ENCODE results near the gene COG1.
A peak's percentile ranks its signal among the peaks of the same experiment; 100 is the strongest.

COG1 gene

GRCh38 chr17:73251871-73252270 is 59.0 kb downstream of the COG1 start:
- Histone ChIP-seq H3K9me3 (replicated peaks; ENCODE audit: insufficient read depth, low read length) (no peaks in the 10 kb centered on the region), H3K27ac (ENCODE audit: low read length) (no peak overlapping the region), H3K9ac (ENCODE audit: low read length) (no peak overlapping the region), H3K9me2 (replicated peaks; ENCODE audit: insufficient read depth, low read length) (no peaks in the 10 kb centered on the region), H3K79me2 (ENCODE audit: low read length) (no peaks in the 10 kb centered on the region), H3K4me2 (ENCODE audit: low read depth, low read length) (no peak overlapping the region), H4K20me1 (ENCODE audit: insufficient read depth, low read length) (no peaks in the 10 kb centered on the region), H3K36me3 (replicated peaks; ENCODE audit: insufficient read depth, low read length) (no peaks in the 10 kb centered on the region), H3F3A (ENCODE audit: insufficient read depth, low read length) (no peaks in the 10 kb centered on the region), H3K4me1 (ENCODE audit: low read length) (no peaks in the 10 kb centered on the region), H3K4me3 (ENCODE audit: low read length) (no peak overlapping the region), H2AFZ (ENCODE audit: low read length) (no peak overlapping the region), H3K27me3 (replicated peaks; ENCODE audit: insufficient read depth, low read length) (no peaks in the 10 kb centered on the region)
- TF ChIP-seq EZH2phosphoT487 (IDR thresholded peaks at IDR 0.05; ENCODE audit: low read length) (no peak), EZH2 (optimal IDR thresholded peaks at IDR 0.05; ENCODE audit: low read depth, low read length) (no peak)
- TF ChIP-seq, protein P1, sequence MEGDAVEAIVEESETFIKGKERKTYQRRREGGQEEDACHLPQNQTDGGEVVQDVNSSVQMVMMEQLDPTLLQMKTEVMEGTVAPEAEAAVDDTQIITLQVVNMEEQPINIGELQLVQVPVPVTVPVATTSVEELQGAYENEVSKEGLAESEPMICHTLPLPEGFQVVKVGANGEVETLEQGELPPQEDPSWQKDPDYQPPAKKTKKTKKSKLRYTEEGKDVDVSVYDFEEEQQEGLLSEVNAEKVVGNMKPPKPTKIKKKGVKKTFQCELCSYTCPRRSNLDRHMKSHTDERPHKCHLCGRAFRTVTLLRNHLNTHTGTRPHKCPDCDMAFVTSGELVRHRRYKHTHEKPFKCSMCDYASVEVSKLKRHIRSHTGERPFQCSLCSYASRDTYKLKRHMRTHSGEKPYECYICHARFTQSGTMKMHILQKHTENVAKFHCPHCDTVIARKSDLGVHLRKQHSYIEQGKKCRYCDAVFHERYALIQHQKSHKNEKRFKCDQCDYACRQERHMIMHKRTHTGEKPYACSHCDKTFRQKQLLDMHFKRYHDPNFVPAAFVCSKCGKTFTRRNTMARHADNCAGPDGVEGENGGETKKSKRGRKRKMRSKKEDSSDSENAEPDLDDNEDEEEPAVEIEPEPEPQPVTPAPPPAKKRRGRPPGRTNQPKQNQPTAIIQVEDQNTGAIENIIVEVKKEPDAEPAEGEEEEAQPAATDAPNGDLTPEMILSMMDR (IDR thresholded peaks at IDR 0.05; ENCODE audit: low read length) = no peak
- no peak for DNase-seq

- Histone ChIP-seq H3K4me2 (ENCODE audit: low read depth, low read length) (no peak overlapping the region), H4K20me1 (ENCODE audit: insufficient read depth, low read length) (no peaks in the 10 kb centered on the region), H3K9me2 (replicated peaks; ENCODE audit: insufficient read depth, low read length) (no peaks in the 10 kb centered on the region), H3K9me3 (replicated peaks; ENCODE audit: insufficient read depth, low read length) (no peaks in the 10 kb centered on the region), H3K79me2 (ENCODE audit: low read length) (no peaks in the 10 kb centered on the region), H3K27me3 (replicated peaks; ENCODE audit: insufficient read depth, low read length) (no peaks in the 10 kb centered on the region), H3K9ac (ENCODE audit: low read length) (no peak overlapping the region), H3K36me3 (replicated peaks; ENCODE audit: insufficient read depth, low read length) (no peaks in the 10 kb centered on the region), H2AFZ (ENCODE audit: low read length) (no peak overlapping the region), H3K4me3 (ENCODE audit: low read length) (no peak overlapping the region), H3K4me1 (ENCODE audit: low read length) (no peaks in the 10 kb centered on the region), H3F3A (ENCODE audit: insufficient read depth, low read length) (no peaks in the 10 kb centered on the region), H3K27ac (ENCODE audit: low read length) (no peak overlapping the region)
- no peak for TF ChIP-seq EZH2phosphoT487 (IDR thresholded peaks at IDR 0.05; ENCODE audit: low read length)
- TF ChIP-seq, protein P1 (IDR thresholded peaks at IDR 0.05; ENCODE audit: low read length) = peak; percentile 98
- DNase-seq = peak; percentile 50
These were observed 62.9 kb downstream of the COG1 start for GRCh38 chr17:73255671-73256181.

GRCh38 chr17:73256220-73256619 is 63.4 kb downstream of the COG1 start:
- no peak overlapping the region for H2AFZ ChIP-seq (ENCODE audit: low read length)
- H3K79me2 ChIP-seq (ENCODE audit: low read length) = no peaks in the 10 kb centered on the region
- no peaks in the 10 kb centered on the region for H3K9me3 ChIP-seq (replicated peaks; ENCODE audit: insufficient read depth, low read length)
- no peaks in the 10 kb centered on the region for H3F3A ChIP-seq (ENCODE audit: insufficient read depth, low read length)
- no peak overlapping the region for H3K9ac ChIP-seq (ENCODE audit: low read length)
- H3K27ac ChIP-seq (ENCODE audit: low read length) = no peak overlapping the region
- H3K4me3 ChIP-seq (ENCODE audit: low read length) = no peak overlapping the region
- no peaks in the 10 kb centered on the region for H3K36me3 ChIP-seq (replicated peaks; ENCODE audit: insufficient read depth, low read length)
- no peaks in the 10 kb centered on the region for H3K9me2 ChIP-seq (replicated peaks; ENCODE audit: insufficient read depth, low read length)
- DNase-seq = no peak
- no peak overlapping the region for H3K4me2 ChIP-seq (ENCODE audit: low read depth, low read length)
- TF ChIP-seq EZH2phosphoT487 (IDR thresholded peaks at IDR 0.05; ENCODE audit: low read length) (no peak), EZH2 (optimal IDR thresholded peaks at IDR 0.05; ENCODE audit: low read depth, low read length) (no peak)
- TF ChIP-seq, protein P1 (IDR thresholded peaks at IDR 0.05; ENCODE audit: low read length) = no peak
- H3K27me3 ChIP-seq (replicated peaks; ENCODE audit: insufficient read depth, low read length) = no peaks in the 10 kb centered on the region
- no peaks in the 10 kb centered on the region for H4K20me1 ChIP-seq (ENCODE audit: insufficient read depth, low read length)
- no peaks in the 10 kb centered on the region for H3K4me1 ChIP-seq (ENCODE audit: low read length)
